ENCODE measurements around the gene FLNB.

- TF ChIP-seq ZFX (IDR thresholded peaks at IDR 0.05) = no peak
- no peak for TF ChIP-seq CTCF (conservative IDR thresholded peaks at IDR 0.05)
Observed at GRCh38 chr3:58073301-58074108, 65.3 kb downstream of the FLNB start.
